Spleen (tissue), 7 donors: Measurements from ENCODE around the gene MYOT.

Source experiments
- POLR2A ChIP-seq, 3 donors: fragments of 450-650 bp; IDR thresholded peaks; one replicate each; pipeline ENCODE4 v1.5.1; 2017; ENCODE audit warnings: antibody characterized with exemption in 3 of 3, mild to moderate bottlenecking in 1 of 3
- POLR2AphosphoS5 ChIP-seq, 3 donors: sonication (generic); formaldehyde crosslinking; IDR thresholded peaks; one replicate each; pipeline ENCODE4 v1.5.1; 2017; ENCODE audit warnings: antibody characterized with exemption in 3 of 3
- TF ChIP-seq, protein P1 (sequence below), 11 experiments: fragments of 200-600 bp in 7 of 11; fragments of 450-650 bp in 4 of 11; sonication (generic) in 4 of 11; IDR thresholded peaks in 8 of 11; conservative IDR thresholded peaks in 3 of 11; 1 replicate in 7 of 11; 2 replicates in 4 of 11; pipeline versions ENCODE4 v1.4.0 to v1.8.0; 2016 to 2021; ENCODE audit warnings: antibody characterized with exemption in 11 of 11, inconsistent platforms in 4 of 11, mild to moderate bottlenecking in 1 of 11
- donor health status: DM: no; HTN: no; CAD: no; lungs with moderate emphysema.
- donor health status: DM: no; HTN: no; CAD: no.
- donor health status: DM: no; HTN: no; CAD: no.

DNA sequence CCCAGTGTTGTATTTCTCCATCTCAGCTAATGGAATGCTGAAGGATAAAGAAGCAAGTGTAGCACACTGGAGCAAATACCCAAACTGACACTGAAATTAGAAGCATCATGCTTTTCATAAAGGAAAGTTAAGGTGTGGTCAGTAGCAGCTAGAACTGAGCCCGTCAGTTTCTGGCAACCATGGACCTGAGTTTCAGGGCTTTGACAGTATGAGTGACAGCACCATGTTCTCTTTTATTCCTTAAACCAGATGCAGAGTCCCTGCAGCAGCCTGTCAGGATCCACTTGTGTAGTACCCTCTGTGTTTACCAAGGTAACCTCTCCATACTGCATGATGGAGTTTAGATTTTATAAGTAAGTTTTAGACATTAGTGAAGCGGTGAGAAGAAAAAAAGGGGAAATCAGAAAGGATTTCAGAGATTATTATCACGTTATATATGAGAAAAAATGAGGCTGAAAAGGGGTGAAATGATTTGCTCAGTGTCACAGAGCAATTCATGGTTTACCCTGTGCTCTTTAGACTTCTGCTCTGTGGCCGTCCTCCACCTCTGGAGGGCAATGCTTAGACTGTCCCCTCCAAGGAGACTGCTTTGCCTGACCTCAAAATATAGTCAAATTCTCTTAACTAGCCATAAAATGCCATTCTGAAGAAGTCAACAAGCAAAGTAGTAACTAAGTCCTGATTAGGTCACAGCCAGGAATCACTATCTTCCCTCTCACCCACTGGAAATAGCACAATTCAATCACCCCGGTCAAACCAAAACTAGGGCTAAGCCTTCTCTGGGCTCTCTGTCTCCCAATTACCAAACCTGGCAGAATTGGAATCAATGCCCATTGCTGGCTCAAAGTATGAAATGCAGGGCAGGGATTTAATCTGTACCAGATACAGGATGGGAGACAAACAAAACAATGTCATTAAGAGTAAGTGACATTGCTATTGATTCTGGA lies 10.5 kb upstream of the MYOT start:
- TF ChIP-seq, protein P1, sequence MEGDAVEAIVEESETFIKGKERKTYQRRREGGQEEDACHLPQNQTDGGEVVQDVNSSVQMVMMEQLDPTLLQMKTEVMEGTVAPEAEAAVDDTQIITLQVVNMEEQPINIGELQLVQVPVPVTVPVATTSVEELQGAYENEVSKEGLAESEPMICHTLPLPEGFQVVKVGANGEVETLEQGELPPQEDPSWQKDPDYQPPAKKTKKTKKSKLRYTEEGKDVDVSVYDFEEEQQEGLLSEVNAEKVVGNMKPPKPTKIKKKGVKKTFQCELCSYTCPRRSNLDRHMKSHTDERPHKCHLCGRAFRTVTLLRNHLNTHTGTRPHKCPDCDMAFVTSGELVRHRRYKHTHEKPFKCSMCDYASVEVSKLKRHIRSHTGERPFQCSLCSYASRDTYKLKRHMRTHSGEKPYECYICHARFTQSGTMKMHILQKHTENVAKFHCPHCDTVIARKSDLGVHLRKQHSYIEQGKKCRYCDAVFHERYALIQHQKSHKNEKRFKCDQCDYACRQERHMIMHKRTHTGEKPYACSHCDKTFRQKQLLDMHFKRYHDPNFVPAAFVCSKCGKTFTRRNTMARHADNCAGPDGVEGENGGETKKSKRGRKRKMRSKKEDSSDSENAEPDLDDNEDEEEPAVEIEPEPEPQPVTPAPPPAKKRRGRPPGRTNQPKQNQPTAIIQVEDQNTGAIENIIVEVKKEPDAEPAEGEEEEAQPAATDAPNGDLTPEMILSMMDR (IDR thresholded peaks at IDR 0.05 in 8 of 11, conservative IDR thresholded peaks at IDR 0.05 in 3 of 11): no peak
- no peak for TF ChIP-seq POLR2A (IDR thresholded peaks at IDR 0.05)
- TF ChIP-seq POLR2AphosphoS5 (IDR thresholded peaks at IDR 0.05): no peak
